ENCODE measurements around the gene PLK1. TPM values are rescaled to one million over a fixed set of nuclear protein-coding genes. Genes with fewer than 3 reads are reported as not detected.

PLK1 gene
- total and polyA plus RNA-seq, 2 of the 4 experiments (the other 2 are of a cell fraction), result 19.4 to 59.0 TPM

- no peak for TF ChIP-seq CHD1 (IDR thresholded peaks at IDR 0.05; ENCODE audit: low read depth, low read length)
- peak; percentile 95 for TF ChIP-seq MXI1 (IDR thresholded peaks at IDR 0.05; ENCODE audit: borderline replicate concordance, low read depth, low read length)
- TF ChIP-seq CEBPB (IDR thresholded peaks at IDR 0.05; ENCODE audit: low read depth, low read length), result peak; percentile 14; the same call in 1 of the 2 replicates
- TF ChIP-seq NFE2L2 (IDR thresholded peaks at IDR 0.05; ENCODE audit: low read depth, low read length), result no peak
These were observed at the start of gene PLK1 (continued) for GRCh38 chr16:23678430-23679273.

GRCh38 chr16:23629516-23629915, 49.2 kb upstream of the PLK1 start:
- no peak overlapping the region for H2AK5ac ChIP-seq (ENCODE audit: low read depth, low read length)
- H3K36me3 ChIP-seq (ENCODE audit: control insufficient read depth, insufficient read depth, low read length), result peaks cover 28% of the 10 kb centered on the region
- H3K27me3 ChIP-seq (ENCODE audit: control insufficient read depth, insufficient read depth, low read length), result no peaks in the 10 kb centered on the region
- ChIA-PET POLR2A (ENCODE audit: unreplicated experiment) (interaction anchor here (0.6 kb wide), 1 partner anchor 12 kb away, joined by 7 read pairs; no protein-coding TSS in a partner anchor), CTCF (no interaction called here)
- H2BK15ac ChIP-seq (ENCODE audit: low read depth, low read length), result no peak overlapping the region
- no peaks in the 10 kb centered on the region for H3K4me1 ChIP-seq (ENCODE audit: control insufficient read depth, insufficient read depth, low read length)
- H3K18ac ChIP-seq (ENCODE audit: low read depth, low read length), result no peak overlapping the region
- no peak overlapping the region for H3K9ac ChIP-seq (ENCODE audit: low read depth, low read length)
- H3K9me1 ChIP-seq (ENCODE audit: insufficient read depth, low read length), result no peaks in the 10 kb centered on the region
- TSS peak; percentile 86 for BruUV-seq (replicated peaks)
- no peak overlapping the region for H2BK5ac ChIP-seq (ENCODE audit: low read depth, low read length, poor library complexity, severe bottlenecking)
- H2AK9ac ChIP-seq (replicated peaks; ENCODE audit: low read depth, low read length, poor library complexity), result no peak overlapping the region
- WGBS, 2 experiments (ENCODE audit: extremely low coverage in 2 of 2, insufficient read length in 1 of 2), result 80% methylated on average over 2 of the region's 8 CpGs; no CpG with 5 or more reads in 1 of the 2 experiments
- DNase-seq, result no peak
- H2AFZ ChIP-seq (replicated peaks; ENCODE audit: low read length, poor library complexity), result no peak overlapping the region
- no peak overlapping the region for H4K5ac ChIP-seq (ENCODE audit: low read depth, low read length)
- no peaks in the 10 kb centered on the region for H4K20me1 ChIP-seq (ENCODE audit: insufficient read depth, low read length)
- H3K4me3 ChIP-seq (ENCODE audit: insufficient read depth, low read depth, low read length), result no peak overlapping the region
- ATAC-seq (ENCODE audit: low read depth), result no peak
- no peak overlapping the region for H3K27ac ChIP-seq (ENCODE audit: insufficient read depth, low read length)
- H4K8ac ChIP-seq (ENCODE audit: low read depth in 2 of 2, low read length in 2 of 2), result no peak overlapping the region
- H3K14ac ChIP-seq (replicated peaks; ENCODE audit: low read depth, low read length), result no peak overlapping the region
- H4K91ac ChIP-seq (ENCODE audit: insufficient read depth, low read depth, low read length), result no peak overlapping the region
- H3K9me3 ChIP-seq (ENCODE audit: control insufficient read depth, insufficient read depth, low read length), result no peaks in the 10 kb centered on the region
- TF ChIP-seq MXI1 (IDR thresholded peaks at IDR 0.05; ENCODE audit: borderline replicate concordance, low read depth, low read length) (no peak), CTCF (conservative IDR thresholded peaks at IDR 0.05; ENCODE audit: low read depth, low read length) (no peak), POLR2A (IDR thresholded peaks at IDR 0.05; ENCODE audit: low read depth, low read length) (no peak), USF2 (IDR thresholded peaks at IDR 0.05; ENCODE audit: low read depth, low read length) (no peak), RCOR1 (IDR thresholded peaks at IDR 0.05; ENCODE audit: insufficient replicate concordance, low read length) (no peak), BHLHE40 (IDR thresholded peaks at IDR 0.05; ENCODE audit: low read depth, low read length) (no peak), MAZ (IDR thresholded peaks at IDR 0.05; ENCODE audit: borderline replicate concordance, low read depth, low read length) (no peak), CEBPB (IDR thresholded peaks at IDR 0.05; ENCODE audit: low read depth, low read length) (no peak), CHD1 (IDR thresholded peaks at IDR 0.05; ENCODE audit: low read depth, low read length) (no peak), SMC3 (IDR thresholded peaks at IDR 0.05; ENCODE audit: low read depth, low read length) (no peak), RFX5 (IDR thresholded peaks at IDR 0.05; ENCODE audit: low read depth, low read length) (no peak), RAD21 (IDR thresholded peaks at IDR 0.05; ENCODE audit: low read length) (no peak)
- in situ Hi-C loops (cut with MboI; ENCODE audit: low sequenced_read_pairs), result no loop called here
- H3K56ac ChIP-seq (ENCODE audit: extremely low read depth, insufficient read depth, low read length), result no peak overlapping the region
- dilution Hi-C loops (cut with HindIII; ENCODE audit: low sequenced_read_pairs, unreplicated experiment), result no loop called here
- H3K79me1 ChIP-seq (ENCODE audit: low read depth in 1 of 2, low read length in 2 of 2), result peaks cover 3 to 8% of the 10 kb centered on the region in 2 experiments; a peak in 2 of 4 replicates
- H2BK120ac ChIP-seq (ENCODE audit: low read depth, low read length), result no peak overlapping the region
- intact Hi-C loops (cut with micrococcal nuclease), result no loop called here
- H3K23ac ChIP-seq (ENCODE audit: low read depth, low read length), result no peak overlapping the region
- no peak overlapping the region for H3K4ac ChIP-seq (ENCODE audit: low read depth, low read length)
- no peak overlapping the region for H2BK20ac ChIP-seq (ENCODE audit: low read depth, low read length)
- no peak overlapping the region for H3K4me2 ChIP-seq (ENCODE audit: low read depth, low read length)

Data from IMR-90 (cell line).